Epidermal melanocyte (primary cell): ENCODE results near the gene PLA2G1B.

Source experiments
- DNase-seq: peaks from one replicate; pipeline ENCODE4 v3.0.0; 2011; ENCODE audit warnings: low spot score; ENCODE audit not compliant: insufficient read length

PLA2G1B gene

DNA sequence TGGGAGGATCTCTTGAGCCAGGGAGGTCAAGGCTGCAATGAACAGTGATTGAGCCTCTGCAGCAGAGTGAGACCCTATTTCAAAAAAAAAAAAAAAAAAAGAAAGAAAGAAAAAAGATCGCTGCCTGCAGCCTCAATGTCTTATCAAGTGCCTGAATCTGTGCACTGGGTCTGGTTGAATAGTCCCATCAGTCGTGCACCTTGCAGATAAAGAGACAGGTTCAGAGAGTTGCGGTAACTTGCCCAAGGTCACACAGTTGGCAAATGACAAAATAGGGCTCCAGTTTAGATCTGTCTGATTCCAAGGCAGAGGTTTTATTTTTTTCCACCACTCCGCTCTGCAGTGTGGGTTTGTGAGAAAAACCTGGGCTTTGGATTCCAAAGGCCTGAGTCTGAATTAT, 649 bp upstream of the PLA2G1B start:
- no peak for DNase-seq

DNA sequence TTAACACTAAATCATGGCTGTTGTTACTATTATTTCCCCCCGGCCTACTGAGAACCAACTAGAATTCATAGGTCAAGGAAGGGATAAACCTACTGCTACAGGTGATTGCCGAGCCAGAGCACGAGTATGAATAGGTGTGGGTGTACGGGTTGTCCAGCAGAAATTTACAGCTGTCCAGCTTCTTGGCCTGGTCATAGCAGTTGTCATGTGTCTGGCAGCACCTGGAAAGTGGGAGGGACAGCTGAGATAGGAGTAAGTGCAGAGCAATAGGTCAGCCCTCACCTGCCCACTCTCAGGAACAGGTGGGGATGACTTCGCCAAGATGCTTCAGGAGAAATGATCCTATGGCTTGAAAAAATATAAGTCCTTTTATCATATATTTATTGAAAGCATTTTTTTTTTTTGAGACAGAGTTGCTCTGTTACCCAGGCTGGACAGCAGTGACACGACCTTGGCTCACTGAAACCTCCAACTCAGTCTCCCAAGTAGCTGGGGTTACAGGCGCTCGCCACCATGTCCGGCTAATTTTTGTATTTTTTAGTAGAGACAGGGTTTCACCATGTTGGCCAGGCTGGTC, 2.6 kb downstream of the PLA2G1B start:
- no peak for DNase-seq

DNA sequence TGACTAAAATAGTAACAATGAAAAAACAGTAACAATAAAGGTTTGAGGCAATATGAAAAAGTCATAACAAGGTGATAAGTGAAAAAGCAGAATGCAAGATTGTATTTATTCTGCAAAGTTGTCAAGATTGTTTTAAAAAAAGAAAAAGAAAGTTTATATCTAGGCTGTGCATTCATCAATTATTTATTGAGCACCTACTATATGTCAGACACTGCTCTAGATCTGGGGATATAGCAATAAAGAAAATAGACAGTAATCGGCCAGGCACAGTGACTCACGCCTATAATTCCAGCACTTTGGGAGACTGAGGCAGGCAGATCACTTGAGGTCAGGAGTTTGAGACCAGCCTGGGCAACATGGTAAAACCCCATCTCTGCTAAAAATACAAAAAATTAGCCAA, 3.8 kb downstream of the PLA2G1B start:
- no peak for DNase-seq

DNA sequence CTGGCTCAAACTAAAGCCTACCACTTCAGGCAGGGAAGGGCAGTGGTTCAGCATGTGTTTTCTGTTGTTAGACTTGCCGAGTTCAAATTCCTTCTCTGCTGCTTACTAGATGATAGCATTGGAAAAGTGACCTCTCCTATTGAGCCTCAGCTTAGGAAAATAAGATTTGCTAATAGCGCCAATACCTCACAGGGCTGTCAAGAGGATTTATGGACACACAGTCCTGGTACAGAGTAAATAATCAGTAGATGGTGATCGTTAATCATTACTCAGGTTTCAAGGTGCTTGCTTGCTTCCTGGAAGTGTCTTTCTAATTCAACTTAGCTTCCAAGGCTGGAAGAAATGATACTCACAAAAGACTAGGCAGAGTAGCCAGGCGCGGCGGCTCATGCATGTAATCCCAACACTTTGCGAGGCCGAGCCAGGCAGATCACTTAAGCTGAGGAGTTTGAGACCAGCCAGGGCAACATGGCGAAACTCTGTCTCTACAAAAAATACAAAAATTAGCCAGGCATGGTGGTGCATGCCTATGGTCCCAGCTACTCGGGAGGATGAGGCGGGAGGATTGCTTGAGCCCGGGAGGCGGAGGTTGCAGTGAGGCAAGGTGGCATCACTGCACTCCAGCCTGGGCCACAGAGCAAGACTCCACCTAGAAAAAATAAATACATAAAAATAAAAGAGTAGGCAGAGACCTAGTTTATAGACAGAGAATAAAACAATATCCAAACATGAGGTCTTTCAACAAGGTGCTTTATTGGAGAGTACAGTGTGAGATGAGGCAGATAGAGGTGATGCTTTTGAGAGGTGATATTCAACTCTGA, 6.0 kb downstream of the PLA2G1B start:
- no peak for DNase-seq

DNA sequence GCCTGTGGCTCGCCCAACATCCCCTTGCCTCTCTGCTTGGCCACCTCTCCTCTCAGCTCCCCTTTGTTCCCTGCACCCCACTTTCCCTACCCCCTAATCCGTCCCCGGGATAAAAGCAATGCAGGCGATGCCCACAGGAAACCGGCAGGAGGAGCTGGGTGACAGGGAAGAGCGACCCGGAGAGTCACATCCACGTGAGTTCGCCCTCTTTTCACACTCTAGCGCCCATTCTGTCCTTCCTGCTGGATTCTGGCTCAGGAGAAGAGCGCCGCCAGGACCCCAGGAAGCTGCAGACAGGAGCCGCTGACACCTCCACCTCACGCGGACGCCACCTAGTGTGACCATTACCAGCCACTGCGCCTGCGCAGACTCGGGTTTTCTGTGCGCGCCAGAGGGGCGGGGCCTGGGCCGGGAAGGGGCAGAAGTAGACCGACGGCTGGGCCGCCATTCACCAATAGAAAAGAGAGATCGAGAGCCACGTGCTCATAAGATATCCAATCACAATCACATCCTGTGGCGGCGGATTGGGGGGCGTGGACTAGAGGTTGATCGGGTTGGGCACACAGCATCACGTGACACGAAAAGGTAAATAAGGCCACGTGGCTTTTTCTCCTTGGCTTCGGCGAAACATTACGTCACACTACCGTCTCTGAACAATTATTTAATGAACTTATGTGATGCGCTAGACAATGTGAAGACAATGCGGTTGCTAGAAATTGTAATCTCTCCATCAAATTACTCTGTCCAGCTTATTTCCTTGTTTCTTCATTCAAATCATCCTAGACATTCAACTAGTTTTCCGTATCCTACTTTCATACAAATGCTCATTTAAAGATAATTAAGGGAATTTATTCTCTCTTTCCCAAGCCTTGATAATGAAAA, 10.1 kb downstream of the PLA2G1B start:
- peak; percentile 99 for DNase-seq

DNA sequence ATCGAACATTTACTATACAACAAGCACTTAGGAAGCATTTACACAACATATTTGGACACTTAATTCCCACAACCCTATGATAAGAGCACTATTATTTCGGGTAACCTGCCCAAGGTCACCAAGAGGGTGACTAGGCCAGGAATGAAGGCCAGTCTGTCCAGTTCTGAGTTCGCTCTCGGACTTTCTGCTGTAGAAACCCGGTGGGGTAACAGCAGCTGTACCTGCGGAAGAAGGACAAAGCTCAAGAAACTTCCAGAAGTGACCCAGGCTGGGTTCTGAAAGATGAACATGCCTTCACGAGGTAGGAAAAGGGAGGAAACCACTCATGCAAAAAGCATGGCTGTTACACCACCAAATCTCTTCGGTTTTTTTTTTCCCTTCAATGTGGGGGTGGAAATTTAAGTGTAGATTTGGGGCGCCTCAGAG, 10.8 kb downstream of the PLA2G1B start:
- no peak for DNase-seq

DNA sequence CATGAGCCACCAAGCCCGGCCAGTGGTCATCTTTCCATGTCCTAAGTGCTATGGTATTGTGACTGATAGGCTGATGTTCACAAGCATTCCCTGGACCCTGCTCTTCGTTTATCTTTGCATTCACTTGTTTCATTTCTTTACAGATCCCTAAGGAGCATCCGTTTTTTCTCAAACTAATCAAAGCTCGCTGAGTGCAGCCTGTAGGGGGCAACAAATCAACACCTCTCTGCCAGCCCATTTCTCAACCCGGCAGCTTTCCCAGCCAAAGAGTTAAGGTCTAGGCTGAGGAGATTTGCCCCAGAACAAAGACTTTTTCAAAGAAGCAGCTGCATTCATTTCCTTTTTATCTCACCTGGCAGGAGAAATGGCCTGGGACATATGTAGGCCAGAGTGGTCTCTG, 13.4 kb downstream of the PLA2G1B start:
- DNase-seq: no peak

DNA sequence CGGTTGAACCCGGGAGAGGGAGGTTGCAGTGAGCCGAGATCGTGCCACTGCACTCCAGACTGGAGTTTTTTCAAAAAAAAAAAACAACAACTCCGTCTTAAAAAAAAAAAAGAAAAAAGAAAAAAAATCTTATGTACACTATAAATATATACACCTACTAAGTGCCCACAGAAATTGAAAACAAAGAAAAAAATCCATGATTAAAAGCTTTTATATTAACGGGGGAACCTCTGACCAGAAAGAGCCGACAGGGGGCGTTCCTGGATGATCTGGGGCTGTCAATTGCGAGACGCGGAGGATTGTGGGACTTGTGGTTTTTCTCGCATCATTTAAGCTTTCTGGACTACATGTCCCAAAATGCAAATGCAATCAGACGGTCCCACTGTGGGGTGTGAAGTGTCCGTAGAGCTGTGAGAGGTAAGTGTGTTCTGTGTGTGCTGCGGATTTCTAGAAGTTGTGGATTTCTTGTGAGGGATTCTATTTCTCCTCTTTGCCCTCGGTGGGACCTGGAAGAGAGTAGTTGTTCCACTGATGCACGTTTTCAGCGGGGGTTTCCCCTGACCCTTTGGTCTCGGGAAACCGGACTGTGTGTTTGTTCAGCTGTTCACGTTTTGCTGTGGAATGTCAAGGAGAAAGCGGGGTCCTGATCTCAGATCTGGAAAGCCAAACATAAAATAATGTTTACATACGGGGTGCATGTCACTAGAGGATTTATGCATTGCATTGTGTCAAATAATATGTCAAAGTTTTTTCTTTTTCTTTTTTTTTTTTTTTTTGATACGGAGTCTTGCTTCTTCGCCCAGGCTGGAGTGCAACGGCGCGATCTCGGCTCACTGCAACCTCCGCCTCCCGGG, 25.4 kb downstream of the PLA2G1B start, which contains the start of gene SIRT4:
TSS of gene SIRT4 (plus strand) at position 360 of the 854 bp plus-strand sequence. CDS start 1,241 bp downstream, outside the sequence.
- peak; percentile 99 for DNase-seq

DNA sequence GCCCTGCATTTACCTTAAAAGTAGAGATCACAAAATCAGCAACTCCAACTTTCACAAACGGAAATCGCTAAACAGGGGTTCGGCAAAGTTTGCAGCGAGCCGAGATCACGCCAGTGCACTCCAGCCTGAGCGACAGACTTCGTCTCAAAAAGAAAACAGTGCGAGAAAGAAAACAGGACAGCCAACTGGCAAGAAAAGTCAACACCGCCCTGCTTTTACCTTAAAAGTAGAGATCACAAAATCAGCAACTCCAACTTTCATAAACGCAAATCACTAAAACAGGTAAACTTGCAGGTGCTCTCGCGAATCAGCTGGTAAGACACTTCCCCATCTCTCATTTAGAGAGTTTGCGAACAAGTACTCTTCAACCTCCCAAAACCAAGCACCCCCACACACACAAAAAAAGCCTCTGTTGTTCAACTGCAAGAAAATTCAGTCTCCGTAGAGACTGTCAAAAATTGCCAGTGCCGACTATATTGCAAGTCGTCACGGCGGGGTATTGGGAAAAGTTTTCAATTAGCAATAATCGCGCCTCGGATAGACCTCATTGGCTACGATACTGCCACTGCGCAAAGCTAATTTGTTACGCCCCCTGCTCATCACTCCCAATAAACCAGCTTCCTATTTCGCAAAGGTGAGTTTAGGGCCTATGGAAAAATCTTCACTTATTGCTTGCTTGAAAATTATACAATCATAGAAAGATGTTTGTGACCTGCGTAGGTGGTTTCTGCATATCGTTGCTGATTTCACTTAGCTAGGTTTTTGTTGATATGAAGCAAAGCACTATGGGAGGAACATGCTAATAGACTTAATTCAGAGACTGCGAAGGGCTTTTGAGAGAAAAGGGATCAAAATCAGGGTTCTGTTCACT, 34.7 kb downstream of the PLA2G1B start, which contains the start of gene RNU4-1:
TSS of gene RNU4-1 (minus strand) at position 577 of the 871 bp plus-strand sequence.
- DNase-seq: peak; percentile 40

DNA sequence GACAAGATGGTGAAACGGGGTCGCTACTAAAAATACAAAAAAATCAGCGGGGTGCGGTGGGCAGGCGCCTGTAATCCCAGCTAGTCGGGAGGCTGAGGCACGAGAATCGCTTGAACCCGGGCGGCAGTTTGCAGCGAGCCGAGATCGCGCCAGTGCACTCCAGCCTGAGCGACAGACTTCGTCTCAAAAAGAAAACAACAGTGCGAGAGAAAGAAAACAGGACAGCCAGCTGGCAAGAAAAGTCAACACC, 35.2 kb downstream of the PLA2G1B start:
- DNase-seq: no peak

DNA sequence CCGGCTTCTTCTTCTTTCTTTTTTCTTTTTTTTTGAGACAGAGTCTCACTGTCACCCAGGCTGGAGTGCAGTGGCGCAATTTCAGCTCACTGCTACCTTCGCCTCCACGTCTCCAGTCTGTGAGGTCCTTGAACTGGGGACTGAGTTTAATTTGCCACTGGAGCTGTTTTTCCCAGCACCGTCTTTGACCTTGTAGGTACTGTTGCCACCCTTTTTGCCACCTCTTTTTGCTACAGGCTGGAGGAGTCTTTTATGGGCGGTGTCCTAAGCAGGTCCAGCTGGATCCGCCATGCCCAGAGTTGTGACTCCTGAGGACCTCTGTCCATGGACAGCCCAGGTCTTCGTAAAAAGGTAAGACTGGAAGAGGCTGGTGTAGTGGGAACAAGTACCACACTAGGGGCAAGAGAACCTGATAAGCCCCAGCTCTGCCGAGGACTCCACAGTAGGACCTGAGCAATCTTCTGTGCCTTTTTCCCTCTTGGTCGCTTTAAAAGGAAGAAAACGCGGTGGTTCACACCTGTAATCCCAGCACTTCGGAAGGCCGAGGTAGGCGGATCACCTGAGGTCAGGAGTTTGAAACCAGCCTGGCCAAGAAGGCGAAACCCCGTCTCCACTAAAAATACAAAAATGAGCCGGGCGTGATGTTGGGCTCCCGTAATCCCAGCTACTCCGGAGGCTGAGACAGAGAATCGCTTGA, 36.8 kb downstream of the PLA2G1B start:
- no peak for DNase-seq

DNA sequence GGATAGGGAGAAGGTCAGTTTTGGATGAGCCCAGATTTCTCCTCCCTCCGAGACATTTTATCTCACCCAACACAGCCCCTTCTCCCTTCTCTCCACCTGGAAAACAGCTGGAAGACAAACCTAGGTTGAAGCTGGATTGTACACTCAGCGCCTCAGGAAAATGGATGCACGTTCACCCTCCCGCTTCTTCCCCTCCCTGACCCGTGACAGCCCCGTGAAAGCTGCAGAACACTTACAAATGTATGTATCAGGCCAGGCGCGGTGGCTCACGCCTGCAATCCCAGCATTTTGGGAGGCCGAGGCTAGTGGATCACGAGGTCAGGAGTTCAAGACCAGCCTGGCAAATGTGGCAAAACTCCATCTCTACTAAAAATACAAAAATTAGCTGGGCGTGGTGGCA, 40.1 kb downstream of the PLA2G1B start:
- no peak for DNase-seq

DNA sequence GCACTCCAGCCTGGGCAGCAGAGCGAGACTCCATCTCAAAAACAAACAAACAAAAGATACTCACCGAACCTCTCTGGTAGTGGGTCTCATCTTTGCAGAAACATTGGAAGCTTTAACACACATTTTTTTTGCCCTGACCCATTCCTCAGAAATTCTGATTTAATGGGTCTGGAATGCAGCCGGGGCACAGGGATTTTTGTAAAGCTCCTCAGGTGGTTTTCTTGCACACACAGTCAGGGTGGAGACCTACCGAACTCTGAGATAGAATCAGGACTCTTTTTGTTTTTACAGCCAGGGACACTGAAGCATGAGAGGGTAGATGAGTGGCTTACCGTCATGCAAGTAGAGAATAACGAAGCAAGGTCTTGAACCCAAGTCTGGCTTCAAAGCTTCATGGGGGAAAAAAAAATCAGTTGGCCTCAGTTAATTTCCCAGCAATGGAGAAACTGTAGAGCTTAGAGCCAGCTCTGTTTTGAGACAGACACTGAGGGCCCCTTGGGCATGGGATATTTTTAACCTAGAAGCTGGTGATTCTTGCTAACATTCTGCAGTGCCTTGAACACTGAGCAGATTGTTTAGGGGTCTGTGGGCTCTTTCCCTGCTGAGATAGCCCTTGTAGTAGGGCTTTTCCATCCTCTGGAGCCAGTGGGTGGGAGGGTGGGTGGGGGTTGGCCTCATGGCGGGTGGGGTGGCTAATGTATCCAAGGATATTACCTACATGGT, 40.6 kb downstream of the PLA2G1B start:
- peak; percentile 21 for DNase-seq

DNA sequence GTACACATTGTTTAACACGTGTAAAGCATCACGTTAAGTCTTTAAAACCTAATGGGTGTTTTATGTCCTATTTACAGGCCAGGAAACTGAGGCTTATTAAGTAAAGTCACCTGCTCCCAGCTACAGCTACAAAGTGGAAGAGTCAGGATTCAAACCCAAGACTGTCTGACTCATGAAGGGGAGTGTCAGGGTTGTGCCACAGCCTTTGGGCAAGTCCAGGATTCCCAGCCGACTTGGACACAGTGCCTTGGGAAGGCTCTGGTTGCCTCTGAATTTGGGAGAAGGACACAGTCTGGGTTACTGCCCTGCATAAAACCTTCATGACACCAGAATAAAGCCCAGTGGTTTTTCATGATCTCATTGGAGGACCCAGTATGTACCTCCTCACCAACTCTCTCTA, 43.2 kb downstream of the PLA2G1B start:
- DNase-seq: no peak

DNA sequence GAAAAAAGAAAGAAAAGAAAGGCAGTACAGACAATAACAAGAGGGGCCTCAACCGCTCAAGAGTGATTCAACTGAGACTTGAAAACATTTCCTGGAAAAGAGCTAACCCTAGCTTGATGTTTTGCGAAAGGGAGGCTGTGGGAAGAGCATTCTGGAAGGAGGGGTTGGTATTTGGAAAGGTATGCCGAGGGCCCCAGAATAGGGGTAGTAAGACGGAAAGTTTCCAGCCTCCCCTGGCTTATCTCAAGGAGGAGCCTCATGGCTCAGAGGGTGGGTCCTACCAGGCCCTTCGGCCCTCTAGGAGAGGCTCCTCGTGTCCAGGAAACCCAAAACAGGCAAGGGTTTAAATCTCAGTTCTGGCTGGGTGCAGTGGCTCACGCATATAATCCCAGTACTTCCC, 44.3 kb downstream of the PLA2G1B start:
- DNase-seq: no peak

DNA sequence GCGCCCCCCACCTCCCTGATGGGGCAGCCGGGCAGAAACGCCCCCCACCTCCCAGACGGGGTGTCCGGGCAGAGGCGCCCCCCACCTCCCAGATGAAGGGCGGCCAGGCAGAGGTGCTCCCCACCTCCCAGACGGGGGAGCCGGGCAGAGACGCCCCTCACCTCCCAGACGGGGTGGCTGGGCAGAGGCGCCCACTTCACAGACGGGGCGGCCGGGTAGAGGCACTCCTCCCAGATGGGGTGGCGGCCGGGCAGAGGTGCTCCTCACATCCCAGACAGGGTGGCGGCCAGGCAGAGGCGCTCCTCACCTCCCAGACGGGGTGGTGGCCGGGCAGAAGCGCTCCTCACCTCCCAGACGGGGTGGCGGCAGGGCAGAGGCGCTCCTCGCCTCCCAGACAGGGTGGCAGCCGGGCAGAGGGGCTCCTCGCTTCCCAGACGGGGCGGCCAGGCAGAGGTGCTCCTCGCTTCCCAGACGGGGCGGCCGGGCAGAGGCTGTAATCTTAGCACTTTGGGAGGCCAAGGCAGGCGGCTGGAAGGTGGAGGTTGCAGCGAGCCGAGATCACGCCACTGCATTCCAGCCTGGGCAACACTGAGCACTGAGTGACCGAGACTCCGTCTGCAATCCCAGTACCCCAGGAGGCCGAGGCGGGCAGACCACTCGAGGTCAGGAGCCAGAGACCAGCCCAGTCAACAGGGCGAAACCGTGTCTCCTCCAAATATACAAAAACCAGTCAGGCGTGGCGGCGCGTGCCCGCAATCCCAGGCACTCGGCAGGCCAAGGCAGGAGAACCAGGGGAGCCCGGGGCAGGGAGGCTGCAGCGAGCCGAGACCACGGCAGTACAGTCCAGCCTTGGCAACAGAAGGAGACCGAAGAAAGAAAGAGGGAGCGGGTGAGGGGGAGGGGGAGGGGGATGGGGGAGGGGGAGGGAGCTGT, 49.2 kb downstream of the PLA2G1B start:
- no peak for DNase-seq

DNA sequence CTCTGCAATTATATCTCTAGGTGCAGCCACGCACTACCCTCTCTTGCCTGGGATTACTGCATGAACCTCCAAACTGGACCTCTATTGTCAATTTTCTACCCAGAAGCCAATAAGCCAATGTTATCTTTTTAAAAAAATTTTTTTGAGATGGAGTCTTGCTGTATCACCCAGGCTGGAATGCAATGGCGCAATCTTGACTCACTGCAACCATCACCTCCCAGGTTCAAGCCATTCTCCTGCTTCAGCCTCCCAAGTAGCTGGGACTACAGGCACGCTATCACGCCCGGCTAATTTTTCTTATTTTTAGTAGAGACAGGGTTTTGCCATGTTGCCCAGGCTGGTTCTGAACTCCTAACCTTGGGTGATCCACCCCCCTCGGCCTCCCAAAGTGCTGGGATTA, 50.8 kb downstream of the PLA2G1B start:
- DNase-seq: no peak
